ENCODE measurements around the gene PTK6. TPM values are rescaled to one million over a fixed set of nuclear protein-coding genes. Genes with fewer than 3 reads are reported as not detected.

The PTK6 gene
- total and polyA plus RNA-seq, 2 of the 13 experiments (the other 11 are each of a cell fraction or from before 2014, with no cell fraction given): 0.08 TPM; not detected in 1

DNA sequence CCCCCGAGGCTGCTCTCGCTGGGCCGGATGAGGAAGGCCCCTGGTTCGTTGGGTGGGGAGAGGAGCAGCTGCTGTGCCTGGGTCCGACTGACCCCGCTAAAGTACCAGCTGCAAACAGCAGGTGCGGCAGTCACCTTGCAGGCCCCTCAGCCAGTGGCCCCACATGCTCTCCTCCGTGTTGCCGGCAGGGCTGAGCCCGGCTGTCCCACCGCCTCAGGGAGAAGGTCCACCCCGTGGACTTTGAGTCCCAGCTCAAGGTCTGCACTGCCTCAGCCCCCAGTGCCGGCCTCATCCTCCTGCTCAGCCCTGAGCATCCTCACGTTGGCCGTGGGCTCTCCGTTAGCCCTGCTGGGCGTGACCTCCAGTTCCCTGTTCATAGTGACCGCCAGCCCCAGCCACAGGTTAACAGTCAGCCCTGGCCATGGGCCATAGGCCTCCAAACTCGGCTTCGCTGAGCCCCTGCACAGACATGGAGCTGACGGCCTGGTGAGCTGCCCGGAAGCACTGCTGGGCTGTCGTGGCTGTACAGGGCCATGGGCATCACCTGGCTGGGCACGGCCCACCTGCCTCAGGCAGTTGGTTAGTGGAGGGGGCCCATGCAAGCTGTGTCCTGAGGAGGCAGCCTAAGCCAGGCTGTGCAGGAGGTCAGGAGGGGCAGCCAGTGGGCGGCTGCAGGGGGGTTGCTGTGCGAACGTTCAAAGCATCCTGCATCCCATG, 7.2 kb upstream of the PTK6 start (continued):
- TF ChIP-seq ZNF510 (CRISPR knock-in tag; IDR thresholded peaks at IDR 0.05; ENCODE audit: low read depth) (no peak), LCORL (IDR thresholded peaks at IDR 0.05) (no peak), LCORL (CRISPR knock-in tag; IDR thresholded peaks at IDR 0.05) (peak; percentile 90), SP5 (CRISPR knock-in tag; IDR thresholded peaks at IDR 0.05; ENCODE audit: borderline replicate concordance, low read depth) (no peak), STAT5B (CRISPR knock-in tag; IDR thresholded peaks at IDR 0.05) (no peak), SMAD1 (CRISPR knock-in tag; IDR thresholded peaks at IDR 0.05; ENCODE audit: borderline replicate concordance, low read depth) (no peak), ARNT2 (CRISPR knock-in tag; IDR thresholded peaks at IDR 0.05; ENCODE audit: low read depth) (no peak), KAT7 (CRISPR knock-in tag; IDR thresholded peaks at IDR 0.05; ENCODE audit: borderline replicate concordance) (no peak), MBD4 (IDR thresholded peaks at IDR 0.05; ENCODE audit: borderline replicate concordance, low read length) (no peak), RARA (CRISPR knock-in tag; IDR thresholded peaks at IDR 0.05) (peak; percentile 28; the same call in 1 of the 2 replicates)
- TF ChIP-seq, protein P1, sequence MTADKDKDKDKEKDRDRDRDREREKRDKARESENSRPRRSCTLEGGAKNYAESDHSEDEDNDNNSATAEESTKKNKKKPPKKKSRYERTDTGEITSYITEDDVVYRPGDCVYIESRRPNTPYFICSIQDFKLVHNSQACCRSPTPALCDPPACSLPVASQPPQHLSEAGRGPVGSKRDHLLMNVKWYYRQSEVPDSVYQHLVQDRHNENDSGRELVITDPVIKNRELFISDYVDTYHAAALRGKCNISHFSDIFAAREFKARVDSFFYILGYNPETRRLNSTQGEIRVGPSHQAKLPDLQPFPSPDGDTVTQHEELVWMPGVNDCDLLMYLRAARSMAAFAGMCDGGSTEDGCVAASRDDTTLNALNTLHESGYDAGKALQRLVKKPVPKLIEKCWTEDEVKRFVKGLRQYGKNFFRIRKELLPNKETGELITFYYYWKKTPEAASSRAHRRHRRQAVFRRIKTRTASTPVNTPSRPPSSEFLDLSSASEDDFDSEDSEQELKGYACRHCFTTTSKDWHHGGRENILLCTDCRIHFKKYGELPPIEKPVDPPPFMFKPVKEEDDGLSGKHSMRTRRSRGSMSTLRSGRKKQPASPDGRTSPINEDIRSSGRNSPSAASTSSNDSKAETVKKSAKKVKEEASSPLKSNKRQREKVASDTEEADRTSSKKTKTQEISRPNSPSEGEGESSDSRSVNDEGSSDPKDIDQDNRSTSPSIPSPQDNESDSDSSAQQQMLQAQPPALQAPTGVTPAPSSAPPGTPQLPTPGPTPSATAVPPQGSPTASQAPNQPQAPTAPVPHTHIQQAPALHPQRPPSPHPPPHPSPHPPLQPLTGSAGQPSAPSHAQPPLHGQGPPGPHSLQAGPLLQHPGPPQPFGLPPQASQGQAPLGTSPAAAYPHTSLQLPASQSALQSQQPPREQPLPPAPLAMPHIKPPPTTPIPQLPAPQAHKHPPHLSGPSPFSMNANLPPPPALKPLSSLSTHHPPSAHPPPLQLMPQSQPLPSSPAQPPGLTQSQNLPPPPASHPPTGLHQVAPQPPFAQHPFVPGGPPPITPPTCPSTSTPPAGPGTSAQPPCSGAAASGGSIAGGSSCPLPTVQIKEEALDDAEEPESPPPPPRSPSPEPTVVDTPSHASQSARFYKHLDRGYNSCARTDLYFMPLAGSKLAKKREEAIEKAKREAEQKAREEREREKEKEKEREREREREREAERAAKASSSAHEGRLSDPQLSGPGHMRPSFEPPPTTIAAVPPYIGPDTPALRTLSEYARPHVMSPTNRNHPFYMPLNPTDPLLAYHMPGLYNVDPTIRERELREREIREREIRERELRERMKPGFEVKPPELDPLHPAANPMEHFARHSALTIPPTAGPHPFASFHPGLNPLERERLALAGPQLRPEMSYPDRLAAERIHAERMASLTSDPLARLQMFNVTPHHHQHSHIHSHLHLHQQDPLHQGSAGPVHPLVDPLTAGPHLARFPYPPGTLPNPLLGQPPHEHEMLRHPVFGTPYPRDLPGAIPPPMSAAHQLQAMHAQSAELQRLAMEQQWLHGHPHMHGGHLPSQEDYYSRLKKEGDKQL (CRISPR knock-in tag; IDR thresholded peaks at IDR 0.05; ENCODE audit: low read depth): no peak
- TF ChIP-seq, protein P2, sequence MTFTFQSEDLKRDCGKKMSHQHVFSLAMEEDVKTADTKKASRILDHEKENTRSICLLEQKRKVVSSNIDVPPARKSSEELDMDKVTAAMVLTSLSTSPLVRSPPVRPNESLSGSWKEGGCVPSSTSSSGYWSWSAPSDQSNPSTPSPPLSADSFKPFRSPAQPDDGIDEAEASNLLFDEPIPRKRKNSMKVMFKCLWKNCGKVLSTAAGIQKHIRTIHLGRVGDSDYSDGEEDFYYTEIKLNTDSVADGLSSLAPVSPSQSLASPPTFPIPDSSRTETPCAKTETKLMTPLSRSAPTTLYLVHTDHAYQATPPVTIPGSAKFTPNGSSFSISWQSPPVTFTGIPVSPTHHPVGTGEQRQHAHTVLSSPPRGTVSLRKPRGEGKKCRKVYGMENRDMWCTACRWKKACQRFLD (CRISPR knock-in tag; IDR thresholded peaks at IDR 0.05; ENCODE audit: borderline replicate concordance): no peak
- TF ChIP-seq, protein P3, sequence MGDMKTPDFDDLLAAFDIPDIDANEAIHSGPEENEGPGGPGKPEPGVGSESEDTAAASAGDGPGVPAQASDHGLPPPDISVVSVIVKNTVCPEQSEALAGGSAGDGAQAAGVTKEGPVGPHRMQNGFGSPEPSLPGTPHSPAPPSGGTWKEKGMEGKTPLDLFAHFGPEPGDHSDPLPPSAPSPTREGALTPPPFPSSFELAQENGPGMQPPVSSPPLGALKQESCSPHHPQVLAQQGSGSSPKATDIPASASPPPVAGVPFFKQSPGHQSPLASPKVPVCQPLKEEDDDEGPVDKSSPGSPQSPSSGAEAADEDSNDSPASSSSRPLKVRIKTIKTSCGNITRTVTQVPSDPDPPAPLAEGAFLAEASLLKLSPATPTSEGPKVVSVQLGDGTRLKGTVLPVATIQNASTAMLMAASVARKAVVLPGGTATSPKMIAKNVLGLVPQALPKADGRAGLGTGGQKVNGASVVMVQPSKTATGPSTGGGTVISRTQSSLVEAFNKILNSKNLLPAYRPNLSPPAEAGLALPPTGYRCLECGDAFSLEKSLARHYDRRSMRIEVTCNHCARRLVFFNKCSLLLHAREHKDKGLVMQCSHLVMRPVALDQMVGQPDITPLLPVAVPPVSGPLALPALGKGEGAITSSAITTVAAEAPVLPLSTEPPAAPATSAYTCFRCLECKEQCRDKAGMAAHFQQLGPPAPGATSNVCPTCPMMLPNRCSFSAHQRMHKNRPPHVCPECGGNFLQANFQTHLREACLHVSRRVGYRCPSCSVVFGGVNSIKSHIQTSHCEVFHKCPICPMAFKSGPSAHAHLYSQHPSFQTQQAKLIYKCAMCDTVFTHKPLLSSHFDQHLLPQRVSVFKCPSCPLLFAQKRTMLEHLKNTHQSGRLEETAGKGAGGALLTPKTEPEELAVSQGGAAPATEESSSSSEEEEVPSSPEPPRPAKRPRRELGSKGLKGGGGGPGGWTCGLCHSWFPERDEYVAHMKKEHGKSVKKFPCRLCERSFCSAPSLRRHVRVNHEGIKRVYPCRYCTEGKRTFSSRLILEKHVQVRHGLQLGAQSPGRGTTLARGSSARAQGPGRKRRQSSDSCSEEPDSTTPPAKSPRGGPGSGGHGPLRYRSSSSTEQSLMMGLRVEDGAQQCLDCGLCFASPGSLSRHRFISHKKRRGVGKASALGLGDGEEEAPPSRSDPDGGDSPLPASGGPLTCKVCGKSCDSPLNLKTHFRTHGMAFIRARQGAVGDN (CRISPR knock-in tag; IDR thresholded peaks at IDR 0.05): peak; percentile 76
- TF ChIP-seq, protein P4, sequence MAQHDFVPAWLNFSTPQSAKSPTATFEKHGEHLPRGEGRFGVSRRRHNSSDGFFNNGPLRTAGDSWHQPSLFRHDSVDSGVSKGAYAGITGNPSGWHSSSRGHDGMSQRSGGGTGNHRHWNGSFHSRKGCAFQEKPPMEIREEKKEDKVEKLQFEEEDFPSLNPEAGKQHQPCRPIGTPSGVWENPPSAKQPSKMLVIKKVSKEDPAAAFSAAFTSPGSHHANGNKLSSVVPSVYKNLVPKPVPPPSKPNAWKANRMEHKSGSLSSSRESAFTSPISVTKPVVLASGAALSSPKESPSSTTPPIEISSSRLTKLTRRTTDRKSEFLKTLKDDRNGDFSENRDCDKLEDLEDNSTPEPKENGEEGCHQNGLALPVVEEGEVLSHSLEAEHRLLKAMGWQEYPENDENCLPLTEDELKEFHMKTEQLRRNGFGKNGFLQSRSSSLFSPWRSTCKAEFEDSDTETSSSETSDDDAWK (CRISPR knock-in tag; IDR thresholded peaks at IDR 0.05): no peak
- TF ChIP-seq, protein P5, sequence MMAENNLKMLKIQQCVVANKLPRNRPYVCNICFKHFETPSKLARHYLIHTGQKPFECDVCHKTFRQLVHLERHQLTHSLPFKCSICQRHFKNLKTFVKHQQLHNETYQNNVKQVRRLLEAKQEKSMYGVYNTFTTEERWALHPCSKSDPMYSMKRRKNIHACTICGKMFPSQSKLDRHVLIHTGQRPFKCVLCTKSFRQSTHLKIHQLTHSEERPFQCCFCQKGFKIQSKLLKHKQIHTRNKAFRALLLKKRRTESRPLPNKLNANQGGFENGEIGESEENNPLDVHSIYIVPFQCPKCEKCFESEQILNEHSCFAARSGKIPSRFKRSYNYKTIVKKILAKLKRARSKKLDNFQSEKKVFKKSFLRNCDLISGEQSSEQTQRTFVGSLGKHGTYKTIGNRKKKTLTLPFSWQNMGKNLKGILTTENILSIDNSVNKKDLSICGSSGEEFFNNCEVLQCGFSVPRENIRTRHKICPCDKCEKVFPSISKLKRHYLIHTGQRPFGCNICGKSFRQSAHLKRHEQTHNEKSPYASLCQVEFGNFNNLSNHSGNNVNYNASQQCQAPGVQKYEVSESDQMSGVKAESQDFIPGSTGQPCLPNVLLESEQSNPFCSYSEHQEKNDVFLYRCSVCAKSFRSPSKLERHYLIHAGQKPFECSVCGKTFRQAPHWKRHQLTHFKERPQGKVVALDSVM (CRISPR knock-in tag; IDR thresholded peaks at IDR 0.05): no peak

Data from HepG2 (cell line).